K562 (cell line): ENCODE data around the gene NBEAL2. TPM values are rescaled to one million over a fixed set of nuclear protein-coding genes. Genes with fewer than 3 reads are reported as not detected.

Source experiments
- CHD4 ChIP-seq: fragments of 200-600 bp; sonication (generic); IDR thresholded peaks from 3 replicates; pipeline ENCODE4 v1.6.1; 2012; ENCODE audit warnings: low read depth, mild to moderate bottlenecking, mixed read lengths, low read length, inconsistent platforms; ENCODE audit not compliant: insufficient read depth, insufficient replicate concordance, poor library complexity, severe bottlenecking
- HEY1 ChIP-seq: fragments of 250-450 bp; sonication (Bioruptor Pico); IDR thresholded peaks from 2 replicates; pipeline ENCODE4 v1.5.0; 2020; ENCODE audit warnings: mild to moderate bottlenecking, moderate library complexity, borderline replicate concordance
- MEF2D ChIP-seq: conservative IDR thresholded peaks from 2 replicates; pipeline ENCODE4 v1.6.1; 2016; ENCODE audit warnings: low read depth, missing genetic modification characterization, missing compliant biosample characterization
- MYBL2 ChIP-seq, 2 experiments: fragments of 450-650 bp in 1 of 2; sonication (generic) in 1 of 2; formaldehyde crosslinking in 1 of 2; IDR thresholded peaks; 2 replicates each; pipeline versions ENCODE4 v1.6.1 to v1.8.1; 2017 to 2022; ENCODE audit warnings: borderline replicate concordance in 1 of 2, inconsistent platforms in 1 of 2, low read depth in 1 of 2, mild to moderate bottlenecking in 1 of 2, missing genetic modification reagents in 1 of 2, moderate library complexity in 1 of 2
- NFYB ChIP-seq: IDR thresholded peaks from 2 replicates; pipeline ENCODE4 v1.6.1; 2011; ENCODE audit warnings: mild to moderate bottlenecking, moderate library complexity; ENCODE audit not compliant: insufficient read length; ENCODE audit errors: extremely low read depth
- NR2F6 ChIP-seq: fragments of 450-650 bp; formaldehyde crosslinking; IDR thresholded peaks from 2 replicates; pipeline ENCODE4 v1.4.0; 2020; ENCODE audit warnings: mild to moderate bottlenecking
- POLR2A ChIP-seq: fragments of 450-650 bp; conservative IDR thresholded peaks from 2 replicates; pipeline ENCODE4 v1.6.1; 2016
- RCOR1 ChIP-seq, 2 experiments: IDR thresholded peaks; 2 replicates each; pipeline ENCODE4 v1.6.1; 2012; ENCODE audit warnings: low read depth in 2 of 2, low read length in 2 of 2, borderline replicate concordance in 1 of 2, improper control_type of control experiment in 1 of 2
- RNF2 ChIP-seq: sonication (generic); IDR thresholded peaks from 2 replicates; pipeline ENCODE4 v1.6.1; 2016
- SMARCE1 ChIP-seq: fragments of 450-650 bp; IDR thresholded peaks from 2 replicates; pipeline ENCODE4 v1.7.1; 2016; ENCODE audit warnings: mild to moderate bottlenecking
- SOX6 ChIP-seq: fragments of 450-650 bp; IDR thresholded peaks from 2 replicates; pipeline ENCODE4 v1.6.1; 2014; ENCODE audit warnings: mild to moderate bottlenecking
- TAF9B ChIP-seq: fragments of 450-650 bp; IDR thresholded peaks from 2 replicates; pipeline ENCODE4 v1.6.1; 2018; ENCODE audit warnings: mild to moderate bottlenecking; ENCODE audit not compliant: partially characterized antibody
- ZFP30 ChIP-seq: fragments of 250-450 bp; sonication (Bioruptor Pico); IDR thresholded peaks from 2 replicates; pipeline ENCODE4 v1.8.0; 2022; ENCODE audit warnings: moderate library complexity, mild to moderate bottlenecking, inconsistent platforms, borderline replicate concordance
- ZFP36 ChIP-seq: fragments of 150-350 bp; IDR thresholded peaks from 2 replicates; pipeline ENCODE4 v1.6.1; 2018; ENCODE audit warnings: low read length, low read depth; ENCODE audit not compliant: partially characterized antibody
- ZNF445 ChIP-seq: fragments of 250-450 bp; sonication (Bioruptor Pico); IDR thresholded peaks from 2 replicates; pipeline ENCODE4 v1.4.0; 2020; ENCODE audit warnings: low read depth, mild to moderate bottlenecking, moderate library complexity
- polyA plus RNA-seq, 8 experiments: library from polyadenylated mRNA; depleted of rRNA in 4 of 8; stranded (reverse) in 5 of 8; unstranded in 3 of 8; fragments of >200 nt; fragmentation: Nextera tagmentation in 2 of 8; fragmentation: Illumina TruSeq in 1 of 8; extraction: Ambion mirVana in 2 of 8; extraction: Trizol in 1 of 8; gene quantifications; 2 replicates each; pipeline versions ENCODE4 v1.2.1 to v1.2.3, GENCODE V29; 2011 to 2014; ENCODE audit warnings: inconsistent platforms in 1 of 8, missing spikeins in 1 of 8
- total RNA-seq, 7 experiments: library from RNA; depleted of rRNA in 6 of 7; stranded (reverse); fragments of >200 nt in 6 of 7; fragmentation: Illumina TruSeq in 2 of 7; extraction: Trizol in 2 of 7; gene quantifications; 2 replicates each; pipeline versions ENCODE4 v1.2.1 to v1.2.3, GENCODE V29; 2011 to 2021; ENCODE audit warnings: low replicate concordance in 1 of 7
- TF ChIP-seq, protein P1 (sequence below): sonication (generic); formaldehyde crosslinking; IDR thresholded peaks from 2 replicates; pipeline ENCODE4 v1.4.0; 2020; ENCODE audit warnings: mild to moderate bottlenecking, missing genetic modification reagents
- TF ChIP-seq, protein P2 (sequence below): sonication (generic); formaldehyde crosslinking; IDR thresholded peaks from 2 replicates; pipeline ENCODE4 v1.8.0; 2023; ENCODE audit warnings: mild to moderate bottlenecking, missing genetic modification reagents
- TF ChIP-seq, protein P3 (sequence below): IDR thresholded peaks from 2 replicates; pipeline ENCODE4 v1.6.1; 2011; ENCODE audit not compliant: insufficient read length; ENCODE audit errors: extremely low read depth
- TF ChIP-seq, protein P4 (sequence below): sonication (generic); formaldehyde crosslinking; IDR thresholded peaks from 2 replicates; pipeline ENCODE4 v1.8.0; 2022; ENCODE audit warnings: missing genetic modification reagents, mild to moderate bottlenecking, borderline replicate concordance
- TF ChIP-seq, protein P5 (sequence below), 2 experiments: fragments of 250-450 bp in 1 of 2; fragments of 450-650 bp in 1 of 2; sonication (Bioruptor Pico) in 1 of 2; IDR thresholded peaks; 2 replicates each; pipeline versions ENCODE4 v1.6.1 to v1.8.0; 2016 to 2021; ENCODE audit warnings: mild to moderate bottlenecking in 2 of 2, moderate library complexity in 2 of 2, missing compliant biosample characterization in 1 of 2, missing genetic modification characterization in 1 of 2
- TF ChIP-seq, protein P6 (sequence below): sonication (generic); formaldehyde crosslinking; IDR thresholded peaks from 2 replicates; pipeline ENCODE4 v1.8.1; 2023; ENCODE audit warnings: mild to moderate bottlenecking, missing genetic modification reagents

NBEAL2 gene
- total and polyA plus RNA-seq, 9 of the 15 experiments (the other 6 are each of a cell fraction or from before 2014, with no cell fraction given): 0.06 to 114 (median 29.6) TPM

DNA sequence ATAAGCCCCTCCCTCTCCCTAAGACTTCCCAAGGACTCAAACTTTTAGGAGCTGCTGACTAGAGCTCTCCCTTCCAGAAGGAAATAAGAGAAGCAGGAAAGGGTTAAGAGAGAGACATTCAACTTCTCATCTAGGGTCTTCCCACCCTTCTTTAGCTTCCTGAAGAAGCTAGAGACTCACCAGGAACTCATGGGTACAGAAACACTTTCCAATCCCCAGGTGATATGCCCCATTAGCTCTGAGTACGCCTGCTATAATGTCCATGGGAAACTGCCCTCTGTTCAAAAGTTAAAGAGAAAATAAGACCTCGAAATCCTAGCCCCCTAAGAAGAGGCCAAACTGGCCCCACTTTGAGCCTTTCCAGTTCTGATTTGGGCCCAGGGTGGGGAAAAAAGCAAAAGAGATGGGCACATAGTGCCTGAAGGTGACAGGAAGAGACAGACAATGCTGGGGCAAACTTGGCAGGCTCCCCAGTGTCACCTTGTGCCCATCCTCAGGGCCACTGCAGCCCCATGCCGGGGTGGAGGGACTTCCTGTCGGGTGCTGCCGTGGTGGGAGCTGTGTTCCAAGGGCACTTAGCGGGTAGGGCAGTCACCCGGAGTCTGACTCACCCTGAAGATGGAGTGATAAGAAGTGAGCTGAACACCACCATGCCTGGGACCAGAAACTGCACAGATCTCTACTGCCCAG is 32.5 kb upstream of the NBEAL2 start (continued):
- TF ChIP-seq, protein P1, sequence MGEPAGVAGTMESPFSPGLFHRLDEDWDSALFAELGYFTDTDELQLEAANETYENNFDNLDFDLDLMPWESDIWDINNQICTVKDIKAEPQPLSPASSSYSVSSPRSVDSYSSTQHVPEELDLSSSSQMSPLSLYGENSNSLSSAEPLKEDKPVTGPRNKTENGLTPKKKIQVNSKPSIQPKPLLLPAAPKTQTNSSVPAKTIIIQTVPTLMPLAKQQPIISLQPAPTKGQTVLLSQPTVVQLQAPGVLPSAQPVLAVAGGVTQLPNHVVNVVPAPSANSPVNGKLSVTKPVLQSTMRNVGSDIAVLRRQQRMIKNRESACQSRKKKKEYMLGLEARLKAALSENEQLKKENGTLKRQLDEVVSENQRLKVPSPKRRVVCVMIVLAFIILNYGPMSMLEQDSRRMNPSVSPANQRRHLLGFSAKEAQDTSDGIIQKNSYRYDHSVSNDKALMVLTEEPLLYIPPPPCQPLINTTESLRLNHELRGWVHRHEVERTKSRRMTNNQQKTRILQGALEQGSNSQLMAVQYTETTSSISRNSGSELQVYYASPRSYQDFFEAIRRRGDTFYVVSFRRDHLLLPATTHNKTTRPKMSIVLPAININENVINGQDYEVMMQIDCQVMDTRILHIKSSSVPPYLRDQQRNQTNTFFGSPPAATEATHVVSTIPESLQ (CRISPR knock-in tag): no peak
- TF ChIP-seq, protein P2, sequence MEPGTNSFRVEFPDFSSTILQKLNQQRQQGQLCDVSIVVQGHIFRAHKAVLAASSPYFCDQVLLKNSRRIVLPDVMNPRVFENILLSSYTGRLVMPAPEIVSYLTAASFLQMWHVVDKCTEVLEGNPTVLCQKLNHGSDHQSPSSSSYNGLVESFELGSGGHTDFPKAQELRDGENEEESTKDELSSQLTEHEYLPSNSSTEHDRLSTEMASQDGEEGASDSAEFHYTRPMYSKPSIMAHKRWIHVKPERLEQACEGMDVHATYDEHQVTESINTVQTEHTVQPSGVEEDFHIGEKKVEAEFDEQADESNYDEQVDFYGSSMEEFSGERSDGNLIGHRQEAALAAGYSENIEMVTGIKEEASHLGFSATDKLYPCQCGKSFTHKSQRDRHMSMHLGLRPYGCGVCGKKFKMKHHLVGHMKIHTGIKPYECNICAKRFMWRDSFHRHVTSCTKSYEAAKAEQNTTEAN (CRISPR knock-in tag): no peak
- peak; percentile 16; the same call in 1 of the 2 replicates for TF ChIP-seq MEF2D
- no peak for TF ChIP-seq SOX6
- TF ChIP-seq ZNF445 (CRISPR knock-in tag): no peak
- TF ChIP-seq TAF9B: no peak
- no peak for TF ChIP-seq RNF2
- TF ChIP-seq, protein P3, sequence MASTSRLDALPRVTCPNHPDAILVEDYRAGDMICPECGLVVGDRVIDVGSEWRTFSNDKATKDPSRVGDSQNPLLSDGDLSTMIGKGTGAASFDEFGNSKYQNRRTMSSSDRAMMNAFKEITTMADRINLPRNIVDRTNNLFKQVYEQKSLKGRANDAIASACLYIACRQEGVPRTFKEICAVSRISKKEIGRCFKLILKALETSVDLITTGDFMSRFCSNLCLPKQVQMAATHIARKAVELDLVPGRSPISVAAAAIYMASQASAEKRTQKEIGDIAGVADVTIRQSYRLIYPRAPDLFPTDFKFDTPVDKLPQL: no peak
- no peak for TF ChIP-seq MYBL2 (IDR thresholded peaks at IDR 0.05; ENCODE audit: low read depth)
- TF ChIP-seq MYBL2 (CRISPR knock-in tag; IDR thresholded peaks at IDR 0.05; ENCODE audit: borderline replicate concordance): no peak
- peak; percentile 11 for TF ChIP-seq ZFP36
- TF ChIP-seq, protein P4, sequence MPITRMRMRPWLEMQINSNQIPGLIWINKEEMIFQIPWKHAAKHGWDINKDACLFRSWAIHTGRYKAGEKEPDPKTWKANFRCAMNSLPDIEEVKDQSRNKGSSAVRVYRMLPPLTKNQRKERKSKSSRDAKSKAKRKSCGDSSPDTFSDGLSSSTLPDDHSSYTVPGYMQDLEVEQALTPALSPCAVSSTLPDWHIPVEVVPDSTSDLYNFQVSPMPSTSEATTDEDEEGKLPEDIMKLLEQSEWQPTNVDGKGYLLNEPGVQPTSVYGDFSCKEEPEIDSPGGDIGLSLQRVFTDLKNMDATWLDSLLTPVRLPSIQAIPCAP: no peak
- TF ChIP-seq POLR2A: no peak
- no peak for TF ChIP-seq NFYB
- TF ChIP-seq, protein P5, sequence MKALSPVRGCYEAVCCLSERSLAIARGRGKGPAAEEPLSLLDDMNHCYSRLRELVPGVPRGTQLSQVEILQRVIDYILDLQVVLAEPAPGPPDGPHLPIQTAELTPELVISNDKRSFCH (CRISPR knock-in tag; IDR thresholded peaks at IDR 0.05): no peak
- TF ChIP-seq, protein P5 (tag; IDR thresholded peaks at IDR 0.05): no peak
- TF ChIP-seq SMARCE1: peak; percentile 87
- no peak for TF ChIP-seq NR2F6 (CRISPR knock-in tag)
- no peak for TF ChIP-seq ZFP30 (CRISPR knock-in tag)
- TF ChIP-seq RCOR1 (IDR thresholded peaks at IDR 0.05; ENCODE audit: borderline replicate concordance in 1 of 2, low read depth in 2 of 2, low read length in 2 of 2): 0 out of 4 replicates have a peak, but pooled peaks of 1 of the 2 experiments have one; percentile 20
- TF ChIP-seq, protein P6, sequence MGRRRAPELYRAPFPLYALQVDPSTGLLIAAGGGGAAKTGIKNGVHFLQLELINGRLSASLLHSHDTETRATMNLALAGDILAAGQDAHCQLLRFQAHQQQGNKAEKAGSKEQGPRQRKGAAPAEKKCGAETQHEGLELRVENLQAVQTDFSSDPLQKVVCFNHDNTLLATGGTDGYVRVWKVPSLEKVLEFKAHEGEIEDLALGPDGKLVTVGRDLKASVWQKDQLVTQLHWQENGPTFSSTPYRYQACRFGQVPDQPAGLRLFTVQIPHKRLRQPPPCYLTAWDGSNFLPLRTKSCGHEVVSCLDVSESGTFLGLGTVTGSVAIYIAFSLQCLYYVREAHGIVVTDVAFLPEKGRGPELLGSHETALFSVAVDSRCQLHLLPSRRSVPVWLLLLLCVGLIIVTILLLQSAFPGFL: no peak
- no peak for TF ChIP-seq HEY1 (CRISPR knock-in tag)
- no peak for TF ChIP-seq CHD4
